Mesendoderm (in vitro differentiated cells): ENCODE data around the gene JAML.
A peak's percentile ranks its signal among the peaks of the same experiment; 100 is the strongest.

Source experiments
- DNase-seq: peaks from one replicate; pipeline ENCODE4 v3.0.0; 2013
- H2AK5ac ChIP-seq: 2 replicates; pipeline ENCODE4 v1.6.1; 2013; ENCODE audit warnings: low read length, inconsistent platforms
- H2BK120ac ChIP-seq: 2 replicates; pipeline ENCODE4 v1.6.1; 2013; ENCODE audit warnings: low read depth, mild to moderate bottlenecking, low read length, moderate library complexity, mixed read lengths
- H2BK15ac ChIP-seq: replicated peaks from 2 replicates; pipeline ENCODE4 v1.6.1; 2013; ENCODE audit warnings: low read depth, mild to moderate bottlenecking, moderate library complexity
- H2BK5ac ChIP-seq: 2 replicates; pipeline ENCODE4 v1.6.1; 2013; ENCODE audit warnings: low read length, inconsistent platforms
- H3K18ac ChIP-seq: 2 replicates; pipeline ENCODE4 v1.6.1; 2013; ENCODE audit warnings: mild to moderate bottlenecking, low read length, mixed read lengths
- H3K23ac ChIP-seq: one replicate; pipeline ENCODE4 v1.6.1; 2013; ENCODE audit warnings: low read length
- H3K27ac ChIP-seq: 2 replicates; pipeline ENCODE4 v1.5.1; 2013; ENCODE audit warnings: low read depth, mild to moderate bottlenecking, inconsistent platforms, low read length, moderate library complexity
- H3K27me3 ChIP-seq: 2 replicates; pipeline ENCODE4 v1.6.1; 2013; ENCODE audit warnings: low read length, control low read depth, mild to moderate bottlenecking, inconsistent platforms; ENCODE audit not compliant: insufficient read depth, poor library complexity
- H3K36me3 ChIP-seq: 2 replicates; pipeline ENCODE4 v1.6.1; 2013; ENCODE audit warnings: low read length, inconsistent platforms; ENCODE audit not compliant: control insufficient read depth, insufficient read depth
- H3K4ac ChIP-seq: one replicate; pipeline ENCODE4 v1.6.1; 2013; ENCODE audit warnings: low read depth, mild to moderate bottlenecking, low read length, moderate library complexity
- H3K4me1 ChIP-seq: 2 replicates; pipeline ENCODE4 v1.6.1; 2013; ENCODE audit warnings: low read depth, low read length, inconsistent platforms; ENCODE audit not compliant: control insufficient read depth
- H3K4me2 ChIP-seq: 2 replicates; pipeline ENCODE4 v1.6.1; 2013; ENCODE audit warnings: low read length
- H3K4me3 ChIP-seq: 2 replicates; pipeline ENCODE4 v1.5.1; 2013; ENCODE audit warnings: mild to moderate bottlenecking, low read length
- H3K56ac ChIP-seq: one replicate; pipeline ENCODE4 v1.6.1; 2013; ENCODE audit warnings: low read length
- H3K79me1 ChIP-seq: 2 replicates; pipeline ENCODE4 v1.6.1; 2013; ENCODE audit warnings: low read length, inconsistent platforms
- H3K79me2 ChIP-seq: 2 replicates; pipeline ENCODE4 v1.6.1; 2013; ENCODE audit warnings: mild to moderate bottlenecking, low read length; ENCODE audit not compliant: control insufficient read depth, insufficient read depth
- H3K9ac ChIP-seq: 2 replicates; pipeline ENCODE4 v1.6.1; 2013; ENCODE audit warnings: low read length, inconsistent platforms
- H4K5ac ChIP-seq: one replicate; pipeline ENCODE4 v1.6.1; 2013; ENCODE audit warnings: low read length
- H4K8ac ChIP-seq: one replicate; pipeline ENCODE4 v1.6.1; 2013; ENCODE audit warnings: low read depth, mild to moderate bottlenecking, control low read depth, low read length, moderate library complexity
- WGBS: extraction: QIAGEN DNeasy Blood & Tissue Kit; methylation state at CpG from one replicate; pipeline ENCODE4 v1.1.7; 2013; ENCODE audit warnings: low lambda C conversion rate, missing lambda C conversion rate; ENCODE audit not compliant: insufficient coverage; ENCODE audit errors: extremely low coverage; 5-methylcytosine and 5-hydroxymethylcytosine counted together

The JAML gene

GRCh38 chr11:118176778-118177134, 48.1 kb downstream of the JAML start:
- H2BK5ac ChIP-seq = no peak overlapping the region
- no peak overlapping the region for H3K4me2 ChIP-seq
- H3K36me3 ChIP-seq = no peaks in the 10 kb centered on the region
- no peak overlapping the region for H2AK5ac ChIP-seq
- no peaks in the 10 kb centered on the region for H3K79me1 ChIP-seq
- no CpG with 5 or more reads among the region's 4 CpGs for WGBS
- H3K9ac ChIP-seq = no peak overlapping the region
- no peak overlapping the region for H3K4ac ChIP-seq
- H4K5ac ChIP-seq = no peak overlapping the region
- no peak overlapping the region for H4K8ac ChIP-seq
- no peak overlapping the region for H3K27ac ChIP-seq
- H3K27me3 ChIP-seq = peaks cover 6% of the 10 kb centered on the region
- no peak overlapping the region for H2BK15ac ChIP-seq
- no peak overlapping the region for H3K56ac ChIP-seq
- H2BK120ac ChIP-seq = no peak overlapping the region
- H3K23ac ChIP-seq = no peak overlapping the region
- no peak overlapping the region for H3K18ac ChIP-seq
- DNase-seq = no peak
- H3K4me3 ChIP-seq = no peak overlapping the region
- H3K4me1 ChIP-seq = no peaks in the 10 kb centered on the region
- no peaks in the 10 kb centered on the region for H3K79me2 ChIP-seq

GRCh38 chr11:118175993-118176777, 48.6 kb downstream of the JAML start, which contains the start of gene SCN2B:
SCN2B (minus strand) TSS chr11:118176639; CDS start chr11:118176431, 208 bp downstream.
- no peaks in the 10 kb centered on the region for H3K79me2 ChIP-seq
- no CpG with 5 or more reads among the region's 14 CpGs for WGBS
- peak; percentile 54 for DNase-seq

GRCh38 chr11:118175031-118175992, 49.5 kb downstream of the JAML start:
- no peak overlapping the region for H3K56ac ChIP-seq
- H4K8ac ChIP-seq = no peak overlapping the region
- H3K9ac ChIP-seq = peak overlapping the region; percentile 1
- H2BK120ac ChIP-seq = no peak overlapping the region
- no peak overlapping the region for H2BK15ac ChIP-seq
- H2BK5ac ChIP-seq = no peak overlapping the region
- H3K23ac ChIP-seq = no peak overlapping the region
- WGBS = no CpG with 5 or more reads among the region's 13 CpGs
- H3K4me3 ChIP-seq = no peak overlapping the region
- H2AK5ac ChIP-seq = no peak overlapping the region
- no peak overlapping the region for H3K27ac ChIP-seq
- H4K5ac ChIP-seq = no peak overlapping the region
- H3K4me2 ChIP-seq = peak overlapping the region; percentile 84
- peaks cover 4% of the 10 kb centered on the region for H3K4me1 ChIP-seq
- no peak overlapping the region for H3K18ac ChIP-seq
- H3K4ac ChIP-seq = no peak overlapping the region
- H3K36me3 ChIP-seq = no peaks in the 10 kb centered on the region
- H3K27me3 ChIP-seq = peaks cover 15% of the 10 kb centered on the region
- no peaks in the 10 kb centered on the region for H3K79me2 ChIP-seq
- DNase-seq = peak; percentile 78
- no peaks in the 10 kb centered on the region for H3K79me1 ChIP-seq

More at GRCh38 chr11:118175993-118176777, 48.6 kb downstream of the JAML start, which contains the start of gene SCN2B:
- no peak within 1 kb of the TSS for H2AK5ac ChIP-seq
- no peak within 1 kb of the TSS for H4K5ac ChIP-seq
- H3K56ac ChIP-seq = peak within 1 kb of the TSS; percentile 38
- no peak within 1 kb of the TSS for H3K23ac ChIP-seq
- no peak within 1 kb of the TSS for H4K8ac ChIP-seq
- no peak within 1 kb of the TSS for H3K18ac ChIP-seq
- peaks cover 2% of the 10 kb centered on the region for H3K4me1 ChIP-seq
- H3K4ac ChIP-seq = no peak within 1 kb of the TSS
- peaks cover 7% of the 10 kb centered on the region for H3K27me3 ChIP-seq
- H2BK5ac ChIP-seq = no peak within 1 kb of the TSS
- H3K27ac ChIP-seq = no peak within 1 kb of the TSS
- H2BK15ac ChIP-seq = no peak within 1 kb of the TSS
- no peak within 1 kb of the TSS for H2BK120ac ChIP-seq
- peak within 1 kb of the TSS; percentile 52 for H3K4me3 ChIP-seq
- peak within 1 kb of the TSS; percentile 84 for H3K4me2 ChIP-seq
- H3K79me1 ChIP-seq = no peaks in the 10 kb centered on the region
- no peaks in the 10 kb centered on the region for H3K36me3 ChIP-seq
- H3K9ac ChIP-seq = peak within 1 kb of the TSS; percentile 58

DNA sequence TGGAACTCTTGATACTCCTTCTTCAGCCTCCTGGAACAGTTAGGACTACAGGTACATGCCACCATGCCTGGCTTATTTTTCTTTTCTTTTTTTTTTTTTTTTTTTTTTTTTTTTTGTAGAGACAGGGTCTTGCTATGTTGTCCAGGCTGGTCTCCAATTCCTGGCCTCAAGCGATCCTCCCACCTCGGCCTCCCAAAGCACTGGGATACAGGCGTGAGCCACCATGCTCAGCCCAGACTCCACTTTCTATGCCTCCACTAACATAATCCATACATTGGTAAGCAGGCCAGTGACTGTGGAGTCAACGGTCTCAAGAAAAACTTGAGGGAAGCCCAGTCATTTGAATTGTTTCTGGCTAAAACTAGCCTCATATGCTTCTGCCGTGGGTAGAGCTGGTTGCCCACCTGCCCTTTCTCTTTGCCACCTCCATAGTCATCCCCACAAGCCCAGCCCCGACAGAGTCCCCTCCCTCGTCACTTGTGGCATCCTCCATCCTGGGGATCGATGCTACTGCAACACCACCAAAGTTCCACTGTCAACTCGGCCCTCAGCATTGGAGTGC, 50.7 kb downstream of the JAML start:
- Histone ChIP-seq H3K18ac (no peak overlapping the region), H4K5ac (no peak overlapping the region), H2BK15ac (no peak overlapping the region), H3K79me2 (no peaks in the 10 kb centered on the region), H3K27me3 (peaks cover 19% of the 10 kb centered on the region), H3K79me1 (no peaks in the 10 kb centered on the region), H3K4me2 (no peak overlapping the region), H3K4me1 (peaks cover 4% of the 10 kb centered on the region), H3K36me3 (no peaks in the 10 kb centered on the region), H3K27ac (no peak overlapping the region), H3K23ac (no peak overlapping the region), H3K56ac (no peak overlapping the region), H4K8ac (no peak overlapping the region), H3K4ac (no peak overlapping the region), H3K9ac (no peak overlapping the region), H2BK120ac (no peak overlapping the region), H2BK5ac (no peak overlapping the region), H3K4me3 (no peak overlapping the region), H2AK5ac (no peak overlapping the region)
- WGBS = no CpG with 5 or more reads among the region's 9 CpGs
- no peak for DNase-seq

DNA sequence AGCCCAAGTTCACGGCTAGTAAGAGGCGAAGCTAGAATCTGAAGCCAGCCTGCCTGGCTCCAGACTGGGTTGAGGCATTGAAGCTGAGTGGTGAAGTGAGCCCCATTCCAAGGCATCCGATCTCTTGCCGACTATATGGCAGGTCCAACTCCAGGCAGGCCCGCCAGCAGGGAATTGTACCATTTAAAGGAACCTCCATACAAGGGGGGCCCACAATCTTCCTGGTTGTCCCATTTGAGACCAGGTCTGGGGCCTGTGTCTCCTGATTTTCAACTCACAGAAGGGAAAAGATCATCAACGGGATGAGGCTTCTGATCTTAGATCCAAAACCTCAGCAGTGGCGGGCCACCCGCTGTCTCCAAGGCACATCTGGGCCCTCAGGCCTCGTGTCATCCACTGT, 52.5 kb downstream of the JAML start:
- no CpG with 5 or more reads among the region's 9 CpGs for WGBS
- Histone ChIP-seq H3K18ac (no peak overlapping the region), H3K27ac (no peak overlapping the region), H3K27me3 (peaks cover 19% of the 10 kb centered on the region), H3K9ac (no peak overlapping the region), H4K8ac (no peak overlapping the region), H2BK120ac (no peak overlapping the region), H3K79me2 (no peaks in the 10 kb centered on the region), H3K4me3 (no peak overlapping the region), H2AK5ac (no peak overlapping the region), H3K79me1 (no peaks in the 10 kb centered on the region), H3K4me1 (peaks cover 4% of the 10 kb centered on the region), H3K56ac (no peak overlapping the region), H2BK15ac (no peak overlapping the region), H3K4ac (no peak overlapping the region), H3K36me3 (no peaks in the 10 kb centered on the region), H2BK5ac (no peak overlapping the region), H4K5ac (no peak overlapping the region), H3K23ac (no peak overlapping the region), H3K4me2 (no peak overlapping the region)
- no peak for DNase-seq
